K562 (cell line): ENCODE measurements around the gene CHST2. TPM values are rescaled to one million over a fixed set of nuclear protein-coding genes. Genes with fewer than 3 reads are reported as not detected.

Experiments used
- ATAC-seq: fragments of 200-7000 bp; cut with Tn5 transposase; 3 replicates; pipeline ENCODE4 v1.9.1; 2020; ENCODE audit warnings: moderate library complexity
- BruUV-seq: library from RNA; stranded (reverse); fragments of 400-500 nt; replicated peaks from 2 replicates; lab custom pipeline; 2021; lab: Mats Ljungman, UMichigan
- CTCF ChIA-PET: fragments of 300-600 bp; formaldehyde crosslinking; extraction: SDS; loops from one replicate; lab custom pipeline; 2021; ENCODE audit warnings: low intra/inter-chr PET ratio; lab: Yijun Ruan, JAX
- POLR2A ChIA-PET: fragments of 300-600, 350-650 bp; sonication (Branson Sonifier 250); formaldehyde crosslinking; extraction: SDS; loops from one replicate; lab custom pipeline; 2021; ENCODE audit warnings: antibody characterized with exemption, inconsistent platforms; lab: Yijun Ruan, JAX
- DNase-seq, 4 experiments: peaks; one replicate each; pipeline versions ENCODE4 v3.0.0 to v3.0.0-alpha.2; 2011 to 2018; ENCODE audit warnings: low spot score in 3 of 4, mixed read lengths in 3 of 4; ENCODE audit errors: extremely low read depth in 1 of 4
- FAIRE-seq: peaks from 2 replicates; lab custom pipeline; 2011; peaks lifted over from hg19 to GRCh38; lab: Jason Lieb, UNC
- H2AFZ ChIP-seq: 2 replicates; pipeline ENCODE4 v1.6.0; 2011; ENCODE audit warnings: low read depth, low read length, control low read depth, inconsistent platforms
- H3K27ac ChIP-seq: fragments of 200-600 bp; 3 replicates; pipeline ENCODE4 v1.8.0; 2011; ENCODE audit warnings: low read depth, mild to moderate bottlenecking, control low read depth, inconsistent platforms, low read length, moderate library complexity, mixed read lengths; ENCODE audit errors: extremely low read depth
- H3K27me3 ChIP-seq, 2 experiments: fragments of 300-600 bp in 1 of 2; 2 replicates in 1 of 2; 3 replicates in 1 of 2; pipeline versions ENCODE4 v1.6.0 to v1.8.0; 2011; ENCODE audit warnings: inconsistent platforms in 2 of 2, low read length in 2 of 2, mild to moderate bottlenecking in 1 of 2, mixed read lengths in 1 of 2, moderate library complexity in 1 of 2; ENCODE audit not compliant: control insufficient read depth in 2 of 2, insufficient read depth in 2 of 2
- H3K36me3 ChIP-seq: fragments of 300-600 bp; 3 replicates; pipeline ENCODE4 v1.8.0; 2011; ENCODE audit warnings: mild to moderate bottlenecking, low read length, inconsistent platforms; ENCODE audit not compliant: control insufficient read depth, insufficient read depth
- H3K4me1 ChIP-seq, 2 experiments: fragments of 200-600 bp in 1 of 2; replicated peaks in 1 of 2; 2 replicates in 1 of 2; 3 replicates in 1 of 2; pipeline versions ENCODE4 v1.5.1 to v1.8.0; 2011; ENCODE audit warnings: inconsistent platforms in 2 of 2, low read length in 2 of 2, mild to moderate bottlenecking in 1 of 2, mixed read lengths in 1 of 2, moderate library complexity in 1 of 2; ENCODE audit not compliant: control insufficient read depth in 2 of 2, insufficient read depth in 2 of 2
- H3K4me2 ChIP-seq: 2 replicates; pipeline ENCODE4 v1.6.1; 2011; ENCODE audit warnings: low read length, control low read depth, inconsistent platforms, mixed read lengths; ENCODE audit not compliant: insufficient read depth
- H3K4me3 ChIP-seq: fragments of 200-600 bp; sonication (generic), shearing (Covaris generic); 2 replicates; pipeline ENCODE4 v1.5.1; 2016; ENCODE audit warnings: control low read depth, inconsistent platforms
- H3K79me2 ChIP-seq: fragments of 200-600 bp; 3 replicates; pipeline ENCODE4 v1.8.0; 2011; ENCODE audit warnings: low read length, inconsistent platforms; ENCODE audit not compliant: control insufficient read depth, insufficient read depth
- H3K9ac ChIP-seq, 2 experiments: 2 replicates each; pipeline versions ENCODE4 v1.6.0 to v1.6.1; 2011; ENCODE audit warnings: low read depth in 2 of 2, low read length in 2 of 2, control low read depth in 1 of 2, inconsistent platforms in 1 of 2, mild to moderate bottlenecking in 1 of 2, mixed read lengths in 1 of 2; ENCODE audit not compliant: insufficient read depth in 1 of 2
- H3K9me1 ChIP-seq: one replicate; pipeline ENCODE4 v1.6.0; 2011; ENCODE audit warnings: inconsistent platforms, mild to moderate bottlenecking, low read length, moderate library complexity; ENCODE audit not compliant: control insufficient read depth, insufficient read depth
- H3K9me3 ChIP-seq: replicated peaks from 2 replicates; pipeline ENCODE4 v1.5.1; 2011; ENCODE audit warnings: low read depth, low read length, inconsistent platforms; ENCODE audit not compliant: control insufficient read depth, insufficient read depth
- H4K20me1 ChIP-seq: replicated peaks from 2 replicates; pipeline ENCODE4 v1.6.1; 2011; ENCODE audit warnings: low read length, inconsistent platforms, mixed read lengths; ENCODE audit not compliant: control insufficient read depth, insufficient read depth
- FOXA1 ChIP-seq: fragments of 450-650 bp; IDR thresholded peaks from 2 replicates; pipeline ENCODE4 v1.6.1; 2016; ENCODE audit warnings: mild to moderate bottlenecking, borderline replicate concordance
- KDM1A ChIP-seq, 2 experiments: fragments of 450-650 bp; IDR thresholded peaks; 2 replicates each; pipeline ENCODE4 v1.6.1; 2016; ENCODE audit warnings: mild to moderate bottlenecking in 2 of 2
- ZBTB33 ChIP-seq: sonication (generic); formaldehyde crosslinking; IDR thresholded peaks from 2 replicates; pipeline ENCODE4 v1.8.1; 2023; ENCODE audit warnings: mild to moderate bottlenecking, missing genetic modification reagents
- WGBS: fragments of 100-300 bp; shearing (Covaris generic); methylation state at CpG from one replicate; pipeline ENCODE4 v1.1.6; 2016; ENCODE audit warnings: low coverage, mixed read lengths; ENCODE audit not compliant: insufficient coverage; ENCODE audit errors: missing lambda C conversion rate; 5-methylcytosine and 5-hydroxymethylcytosine counted together
- in situ Hi-C: fragments of 300-500 bp; cut with MboI; formaldehyde crosslinking; loops from 4 replicates; pipeline ENCODE4 v1.15.0; 2018; ENCODE audit warnings: inconsistent platforms, mixed read lengths
- intact Hi-C: fragments of 100-400 bp; cut with micrococcal nuclease; formaldehyde crosslinking; loops from 2 replicates; pipeline ENCODE4 v1.14.2; 2022
- polyA plus RNA-seq, 8 experiments: library from polyadenylated mRNA; depleted of rRNA in 4 of 8; stranded (reverse) in 5 of 8; unstranded in 3 of 8; fragments of >200 nt; fragmentation: Nextera tagmentation in 2 of 8; fragmentation: Illumina TruSeq in 1 of 8; extraction: Ambion mirVana in 2 of 8; extraction: Trizol in 1 of 8; gene quantifications; 2 replicates each; pipeline versions ENCODE4 v1.2.1 to v1.2.3, GENCODE V29; 2011 to 2014; ENCODE audit warnings: inconsistent platforms in 1 of 8, missing spikeins in 1 of 8
- total RNA-seq, 7 experiments: library from RNA; depleted of rRNA in 6 of 7; stranded (reverse); fragments of >200 nt in 6 of 7; fragmentation: Illumina TruSeq in 2 of 7; extraction: Trizol in 2 of 7; gene quantifications; 2 replicates each; pipeline versions ENCODE4 v1.2.1 to v1.2.3, GENCODE V29; 2011 to 2021; ENCODE audit warnings: low replicate concordance in 1 of 7

The CHST2 gene
- total and polyA plus RNA-seq, 9 of the 15 experiments (the other 6 are each of a cell fraction or from before 2014, with no cell fraction given) = 3.4 to 60.3 (median 13.9) TPM

DNA sequence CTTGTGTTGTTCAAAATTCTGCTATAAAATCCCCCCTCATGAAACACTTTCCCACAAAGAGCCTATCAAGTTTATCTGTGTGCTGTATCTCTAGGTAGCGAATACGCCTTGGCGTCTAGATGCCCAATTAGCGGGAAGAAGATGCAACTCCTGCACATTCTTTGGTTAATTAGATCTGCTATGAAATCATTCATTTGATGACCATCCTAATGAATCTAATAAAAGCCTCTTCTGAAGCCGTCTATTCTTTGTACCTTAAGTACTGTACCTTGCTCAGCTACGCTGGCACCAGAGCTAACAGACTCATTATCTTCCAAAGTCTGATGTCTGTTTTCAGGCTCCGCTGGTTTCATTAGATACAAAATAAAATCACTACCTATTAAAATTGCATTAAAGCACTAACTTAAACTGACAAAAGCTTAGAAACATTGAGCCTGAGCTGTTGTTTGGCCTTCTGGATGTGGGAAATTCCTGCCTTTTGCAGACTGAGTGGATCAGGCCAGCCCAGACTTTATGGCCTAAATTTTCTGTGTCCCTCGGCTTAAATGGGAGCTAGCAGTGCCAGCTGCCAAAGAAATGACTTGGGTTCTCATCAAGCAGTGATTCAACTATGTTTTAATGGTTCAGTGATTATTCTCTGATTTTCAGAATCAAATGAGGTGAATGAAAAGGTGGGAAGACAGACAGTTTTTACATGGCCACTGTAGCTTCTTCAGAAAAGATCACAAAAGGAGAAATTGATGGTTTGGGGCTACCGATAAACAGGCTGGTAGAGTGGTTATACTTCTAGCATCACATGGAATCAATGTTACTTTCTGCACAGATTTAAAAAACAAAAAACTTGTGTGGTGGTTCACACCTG, 28.4 kb upstream of the CHST2 start:
- H3K79me2 ChIP-seq = no peaks in the 10 kb centered on the region
- DNase-seq = no peak
- CTCF ChIA-PET = no interaction called here
- TF ChIP-seq KDM1A (IDR thresholded peaks at IDR 0.05) (peak; percentile 66 to 69; a peak in 3 of 4 replicates), ZBTB33 (0 out of 2 replicates have a peak, but pooled peaks have one; percentile 12), FOXA1 (no peak)
- TF ChIP-seq, all 486 proteins: peak for 2
- intact Hi-C loops (no loop called here), in situ Hi-C loops (no loop called here)
- ATAC-seq (no peak), FAIRE-seq (peak; percentile 56)
- no TSS peak for BruUV-seq
- no peaks in the 10 kb centered on the region for H4K20me1 ChIP-seq
- no peak overlapping the region for H3K9ac ChIP-seq
- H3K9me3 ChIP-seq = peaks cover 8% of the 10 kb centered on the region
- H3K4me3 ChIP-seq = no peak overlapping the region
- no peaks in the 10 kb centered on the region for H3K27me3 ChIP-seq
- no peaks in the 10 kb centered on the region for H3K36me3 ChIP-seq
- H3K4me2 ChIP-seq = no peak overlapping the region
- 89% methylated on average over 9 of the region's 9 CpGs for WGBS
- peaks cover 4 to 14% of the 10 kb centered on the region in 2 experiments; a peak in 3 of 5 replicates for H3K4me1 ChIP-seq
- 0 out of 2 replicates have a peak overlapping the region, but pooled peaks have one; percentile 35 for H2AFZ ChIP-seq
- no peak overlapping the region for H3K27ac ChIP-seq
- POLR2A ChIA-PET = no interaction called here
- no peaks in the 10 kb centered on the region for H3K9me1 ChIP-seq
